HFFc6 (cell line): Measurements from ENCODE around the gene ZP2. TPM values are rescaled to one million over a fixed set of nuclear protein-coding genes. Genes with fewer than 3 reads are reported as not detected.

Source experiments
- DNase-seq: peaks from one replicate; pipeline ENCODE4 v3.0.0-alpha.2; 2018
- H3K27ac Mint-ChIP-seq: 2 replicates; pipeline ENCODE4 v1.8.0; 2020; ENCODE audit warnings: mild to moderate bottlenecking, mixed read lengths
- H3K27me3 Mint-ChIP-seq: 2 replicates; pipeline ENCODE4 v1.8.0; 2021; ENCODE audit warnings: mild to moderate bottlenecking, moderate library complexity, mixed read lengths; ENCODE audit not compliant: insufficient read depth
- H3K36me3 Mint-ChIP-seq: 2 replicates; pipeline ENCODE4 v1.8.0; 2021; ENCODE audit warnings: low read depth, mixed read lengths
- H3K4me1 Mint-ChIP-seq: 2 replicates; pipeline ENCODE4 v1.8.0; 2020; ENCODE audit warnings: low read depth, mixed read lengths
- H3K4me3 Mint-ChIP-seq: 2 replicates; pipeline ENCODE4 v1.8.0; 2020; ENCODE audit warnings: mild to moderate bottlenecking, moderate library complexity, mixed read lengths
- H3K9me3 Mint-ChIP-seq: 2 replicates; pipeline ENCODE4 v1.8.0; 2020; ENCODE audit warnings: mild to moderate bottlenecking, mixed read lengths
- CTCF ChIP-seq: fragments of 200-600 bp; sonication (generic); IDR thresholded peaks from 2 replicates; pipeline ENCODE4 v1.5.0; 2021; ENCODE audit warnings: antibody characterized with exemption, mild to moderate bottlenecking
- total RNA-seq, 6 experiments: library from RNA; stranded (reverse); fragmentation: NEBNext Ultra II Directional; extraction: Animal tissue kit (Norgen Biotek cat#: 25700); gene quantifications; 2 replicates in 1 of 6; 3 replicates in 5 of 6; pipeline ENCODE4 v1.2.3, GENCODE V29; 2021

ZP2 gene
- total RNA-seq, 6 experiments from 2014 or later, result not detected

GRCh38 chr16:21185659-21186325 lies 25.6 kb downstream of the ZP2 start:
- H3K9me3 Mint-ChIP-seq, result no peaks in the 10 kb centered on the region
- no peak for DNase-seq
- peaks cover 36% of the 10 kb centered on the region for H3K4me1 Mint-ChIP-seq
- no peak for TF ChIP-seq CTCF
- peaks cover 38% of the 10 kb centered on the region for H3K36me3 Mint-ChIP-seq
- no peak overlapping the region for H3K27ac Mint-ChIP-seq
- H3K4me3 Mint-ChIP-seq, result no peak overlapping the region
- H3K27me3 Mint-ChIP-seq, result peaks cover 2% of the 10 kb centered on the region; the same call in 1 of the 2 replicates

- H3K27ac Mint-ChIP-seq, result no peak overlapping the region
These were observed 26.5 kb downstream of the ZP2 start for GRCh38 chr16:21184834-21185233.

GRCh38 chr16:21183995-21184394 lies 27.4 kb downstream of the ZP2 start:
- peaks cover 47% of the 10 kb centered on the region for H3K36me3 Mint-ChIP-seq
- no peak for DNase-seq
- H3K4me1 Mint-ChIP-seq, result peaks cover 28% of the 10 kb centered on the region
- no peak overlapping the region for H3K27ac Mint-ChIP-seq
- no peak overlapping the region for H3K4me3 Mint-ChIP-seq
- peaks cover 2% of the 10 kb centered on the region; the same call in 1 of the 2 replicates for H3K27me3 Mint-ChIP-seq
- TF ChIP-seq CTCF, result no peak
- no peaks in the 10 kb centered on the region for H3K9me3 Mint-ChIP-seq

More at GRCh38 chr16:21184834-21185233, 26.5 kb downstream of the ZP2 start:
- Mint-ChIP-seq H3K36me3 (peaks cover 42% of the 10 kb centered on the region), H3K4me3 (no peak overlapping the region), H3K27me3 (peaks cover 2% of the 10 kb centered on the region; the same call in 1 of the 2 replicates), H3K4me1 (peaks cover 28% of the 10 kb centered on the region), H3K9me3 (no peaks in the 10 kb centered on the region)
- no peak for TF ChIP-seq CTCF
- no peak for DNase-seq

- no peak for TF ChIP-seq CTCF
- H3K36me3 Mint-ChIP-seq, result peaks cover 60% of the 10 kb centered on the region
- H3K4me1 Mint-ChIP-seq, result peaks cover 8% of the 10 kb centered on the region; the same call in 1 of the 2 replicates
- H3K27me3 Mint-ChIP-seq, result peaks cover 2% of the 10 kb centered on the region; the same call in 1 of the 2 replicates
- H3K9me3 Mint-ChIP-seq, result no peaks in the 10 kb centered on the region
- H3K4me3 Mint-ChIP-seq, result no peak overlapping the region
- DNase-seq, result no peak
- H3K27ac Mint-ChIP-seq, result no peak overlapping the region
These were observed 31.4 kb downstream of the ZP2 start for GRCh38 chr16:21179983-21180365.

- Mint-ChIP-seq H3K4me3 (no peak overlapping the region), H3K9me3 (no peaks in the 10 kb centered on the region), H3K36me3 (peaks cover 54% of the 10 kb centered on the region), H3K4me1 (peaks cover 4% of the 10 kb centered on the region; the same call in 1 of the 2 replicates), H3K27me3 (no peaks in the 10 kb centered on the region), H3K27ac (no peak overlapping the region)
- TF ChIP-seq CTCF, result no peak
- no peak for DNase-seq
These were observed 32.0 kb downstream of the ZP2 start for GRCh38 chr16:21179126-21179982.
